Liver (tissue), 9 donors: ENCODE measurements around the gene TTC33. TPM values are rescaled to one million over a fixed set of nuclear protein-coding genes. Genes with fewer than 3 reads are reported as not detected.

Source experiments
- DNase-seq: peaks from one replicate; pipeline ENCODE4 v3.0.0-alpha.2; 2017; ENCODE audit warnings: low spot score
- H3K27ac ChIP-seq, 2 donors: one replicate each; pipeline ENCODE4 v1.7.0; 2013; ENCODE audit warnings: inconsistent platforms in 2 of 2, low read length in 2 of 2, control low read depth in 1 of 2, low read depth in 1 of 2, mild to moderate bottlenecking in 1 of 2
- H3K27me3 ChIP-seq, 4 donors: one replicate each; pipeline versions ENCODE4 v1.6.1 to v1.7.0; 2013; ENCODE audit warnings: low read length in 3 of 4, inconsistent platforms in 1 of 4, mild to moderate bottlenecking in 1 of 4, moderate library complexity in 1 of 4; ENCODE audit not compliant: control insufficient read depth in 4 of 4, insufficient read depth in 4 of 4
- H3K36me3 ChIP-seq, 4 donors: one replicate each; pipeline versions ENCODE4 v1.6.1 to v1.7.0; 2013; ENCODE audit warnings: low read length in 3 of 4, mild to moderate bottlenecking in 3 of 4, low read depth in 1 of 4, moderate library complexity in 1 of 4; ENCODE audit not compliant: control insufficient read depth in 4 of 4, insufficient read depth in 3 of 4
- H3K4me1 ChIP-seq, 4 donors: one replicate each; pipeline versions ENCODE4 v1.6.1 to v1.7.0; 2013; ENCODE audit warnings: low read length in 3 of 4, mild to moderate bottlenecking in 3 of 4, moderate library complexity in 1 of 4; ENCODE audit not compliant: control insufficient read depth in 4 of 4, insufficient read depth in 4 of 4
- H3K4me3 ChIP-seq, 3 donors: one replicate each; pipeline versions ENCODE4 v1.6.1 to v1.7.0; 2013; ENCODE audit warnings: low read length in 3 of 3, control low read depth in 1 of 3, low read depth in 1 of 3, mild to moderate bottlenecking in 1 of 3
- H3K9ac ChIP-seq, 2 donors: one replicate each; pipeline ENCODE4 v1.7.0; 2013; ENCODE audit warnings: low read length in 2 of 2, mild to moderate bottlenecking in 2 of 2, moderate library complexity in 2 of 2, control low read depth in 1 of 2, low read depth in 1 of 2
- H3K9me3 ChIP-seq, 4 donors: one replicate each; pipeline versions ENCODE4 v1.6.1 to v1.7.0; 2013; ENCODE audit warnings: low read length in 3 of 4; ENCODE audit not compliant: control insufficient read depth in 4 of 4
- EGR1 ChIP-seq, 2 donors: IDR thresholded peaks; 2 replicates each; pipeline ENCODE4 v1.6.1; 2016 to 2018; ENCODE audit warnings: antibody characterized with exemption in 2 of 2, low read depth in 2 of 2
- FOXA1 ChIP-seq: IDR thresholded peaks from 2 replicates; pipeline ENCODE4 v1.6.1; 2016; ENCODE audit warnings: antibody characterized with exemption
- FOXA2 ChIP-seq: IDR thresholded peaks from 2 replicates; pipeline ENCODE4 v1.6.1; 2016; ENCODE audit warnings: antibody characterized with exemption
- GABPA ChIP-seq, 2 donors: IDR thresholded peaks in 1 of 2; conservative IDR thresholded peaks in 1 of 2; 2 replicates each; pipeline ENCODE4 v1.6.1; 2016; ENCODE audit warnings: antibody characterized with exemption in 2 of 2, mild to moderate bottlenecking in 1 of 2, moderate library complexity in 1 of 2
- HNF4G ChIP-seq: IDR thresholded peaks from 2 replicates; pipeline ENCODE4 v1.6.1; 2016; ENCODE audit warnings: antibody characterized with exemption
- JUND ChIP-seq, 2 donors: IDR thresholded peaks; 2 replicates each; pipeline ENCODE4 v1.6.1; 2016; ENCODE audit warnings: antibody characterized with exemption in 2 of 2
- NR2F2 ChIP-seq: IDR thresholded peaks from 2 replicates; pipeline ENCODE4 v1.6.1; 2016; ENCODE audit warnings: antibody characterized with exemption
- RXRA ChIP-seq, 2 donors: IDR thresholded peaks; 2 replicates each; pipeline ENCODE4 v1.6.1; 2017 to 2018; ENCODE audit warnings: antibody characterized with exemption in 2 of 2, mild to moderate bottlenecking in 1 of 2
- TAF1 ChIP-seq: conservative IDR thresholded peaks from 2 replicates; pipeline ENCODE4 v1.6.1; 2016; ENCODE audit warnings: antibody characterized with exemption, mild to moderate bottlenecking
- WGBS: extraction: QIAGEN DNeasy Blood & Tissue Kit; methylation state at CpG from one replicate; pipeline ENCODE4 v1.1.7; 2013; 5-methylcytosine and 5-hydroxymethylcytosine counted together
- polyA plus RNA-seq, 2 donors: library from polyadenylated mRNA; stranded (reverse) in 1 of 2; unstranded in 1 of 2; fragments of 200-250 nt in 1 of 2; fragments of >200 nt in 1 of 2; fragmentation: Nextera tagmentation in 1 of 2; extraction: Ambion mirVana in 1 of 2; gene quantifications; one replicate each; pipeline versions ENCODE4 v1.2.1 to v1.2.3, GENCODE V29; 2013 to 2015
- total RNA-seq, 2 donors: library from RNA; depleted of rRNA; stranded (reverse); fragments of >200 nt; gene quantifications; one replicate each; pipeline ENCODE4 v1.2.3, GENCODE V29; 2014
- TF ChIP-seq, protein P1 (sequence below): fragments of 150-350 bp; IDR thresholded peaks from 2 replicates; pipeline ENCODE4 v1.5.1; 2017; ENCODE audit warnings: improper control_type of control experiment, low read depth, low read length; ENCODE audit not compliant: missing input control
- TF ChIP-seq, protein P2 (sequence below): IDR thresholded peaks from 2 replicates; pipeline ENCODE4 v1.6.1; 2016; ENCODE audit warnings: antibody characterized with exemption
- TF ChIP-seq, protein P3 (sequence below): IDR thresholded peaks from 2 replicates; pipeline ENCODE4 v1.6.1; 2016; ENCODE audit warnings: antibody characterized with exemption, mild to moderate bottlenecking
- donor health status: healthy.
- donor health status: healthy.
- donor health status: healthy.
- donor health status: healthy.
- donor health status: healthy.

TTC33 gene
- total and polyA plus RNA-seq, 4 donors: 4.3 to 12.0 (median 7.6) TPM

DNA sequence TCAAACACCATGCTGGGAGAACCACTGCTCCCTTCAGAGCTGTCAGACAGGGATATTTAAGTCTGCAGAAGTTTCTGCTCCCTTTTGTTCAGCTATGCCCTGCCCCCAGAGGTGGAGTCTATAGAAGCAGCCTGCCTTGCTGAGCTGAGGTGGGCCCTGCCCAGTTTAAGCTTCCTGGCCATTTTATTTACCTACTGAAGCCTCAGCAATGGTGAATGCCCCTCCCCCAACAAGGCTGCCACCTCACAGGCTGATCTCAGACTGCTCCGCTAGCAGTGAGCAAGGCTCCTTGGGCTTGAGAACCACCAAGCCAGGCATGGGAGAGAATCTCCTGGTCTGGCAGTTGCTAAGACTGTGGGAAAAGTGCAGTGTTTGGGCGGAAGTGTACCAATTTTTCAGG, 281.5 kb downstream of the TTC33 start:
- no peaks in the 10 kb centered on the region for H3K4me1 ChIP-seq
- no peaks in the 10 kb centered on the region for H3K36me3 ChIP-seq
- TF ChIP-seq, protein P1, sequence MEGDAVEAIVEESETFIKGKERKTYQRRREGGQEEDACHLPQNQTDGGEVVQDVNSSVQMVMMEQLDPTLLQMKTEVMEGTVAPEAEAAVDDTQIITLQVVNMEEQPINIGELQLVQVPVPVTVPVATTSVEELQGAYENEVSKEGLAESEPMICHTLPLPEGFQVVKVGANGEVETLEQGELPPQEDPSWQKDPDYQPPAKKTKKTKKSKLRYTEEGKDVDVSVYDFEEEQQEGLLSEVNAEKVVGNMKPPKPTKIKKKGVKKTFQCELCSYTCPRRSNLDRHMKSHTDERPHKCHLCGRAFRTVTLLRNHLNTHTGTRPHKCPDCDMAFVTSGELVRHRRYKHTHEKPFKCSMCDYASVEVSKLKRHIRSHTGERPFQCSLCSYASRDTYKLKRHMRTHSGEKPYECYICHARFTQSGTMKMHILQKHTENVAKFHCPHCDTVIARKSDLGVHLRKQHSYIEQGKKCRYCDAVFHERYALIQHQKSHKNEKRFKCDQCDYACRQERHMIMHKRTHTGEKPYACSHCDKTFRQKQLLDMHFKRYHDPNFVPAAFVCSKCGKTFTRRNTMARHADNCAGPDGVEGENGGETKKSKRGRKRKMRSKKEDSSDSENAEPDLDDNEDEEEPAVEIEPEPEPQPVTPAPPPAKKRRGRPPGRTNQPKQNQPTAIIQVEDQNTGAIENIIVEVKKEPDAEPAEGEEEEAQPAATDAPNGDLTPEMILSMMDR: no peak
- peaks cover 0 to 3% (median 0%) of the 10 kb centered on the region in 4 donors for H3K9me3 ChIP-seq
- H3K27ac ChIP-seq: no peak overlapping the region
- no peak overlapping the region for H3K9ac ChIP-seq
- 95% methylated on average over 2 of the region's 2 CpGs for WGBS
- DNase-seq: no peak
- H3K27me3 ChIP-seq: no peaks in the 10 kb centered on the region
- H3K4me3 ChIP-seq: no peak overlapping the region

DNA sequence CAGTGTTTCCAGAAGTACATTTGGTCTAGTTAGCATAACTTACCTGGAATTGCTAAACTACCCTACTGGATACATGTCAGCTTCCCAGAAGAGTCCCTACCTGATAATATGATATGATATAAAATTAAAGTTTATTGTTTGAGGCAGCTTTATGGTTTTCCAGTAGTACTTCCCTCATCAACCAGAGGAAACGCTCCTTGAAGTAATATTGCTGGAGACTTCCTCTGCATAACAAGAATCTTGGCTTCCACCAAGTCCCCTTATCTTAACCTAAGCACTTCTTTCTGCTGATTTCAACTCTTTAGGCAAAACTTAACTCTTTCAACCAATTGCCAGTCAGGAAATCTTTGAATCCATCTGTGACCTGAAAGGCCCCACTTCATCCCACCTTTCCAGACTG, 290.3 kb downstream of the TTC33 start:
- DNase-seq: no peak
- no peak overlapping the region for H3K9ac ChIP-seq
- 46% methylated on average over 1 of the region's 1 CpG for WGBS
- H3K4me1 ChIP-seq: no peaks in the 10 kb centered on the region
- H3K27ac ChIP-seq: no peak overlapping the region
- no peaks in the 10 kb centered on the region for H3K27me3 ChIP-seq
- H3K36me3 ChIP-seq: no peaks in the 10 kb centered on the region
- H3K9me3 ChIP-seq: no peaks in the 10 kb centered on the region
- no peak overlapping the region for H3K4me3 ChIP-seq
- TF ChIP-seq GABPA (IDR thresholded peaks at IDR 0.05 in 1 of 2, conservative IDR thresholded peaks at IDR 0.05 in 1 of 2) (no peak), JUND (IDR thresholded peaks at IDR 0.05) (no peak), EGR1 (IDR thresholded peaks at IDR 0.05; ENCODE audit: low read depth in 2 of 2) (no peak)
- TF ChIP-seq, protein P2, sequence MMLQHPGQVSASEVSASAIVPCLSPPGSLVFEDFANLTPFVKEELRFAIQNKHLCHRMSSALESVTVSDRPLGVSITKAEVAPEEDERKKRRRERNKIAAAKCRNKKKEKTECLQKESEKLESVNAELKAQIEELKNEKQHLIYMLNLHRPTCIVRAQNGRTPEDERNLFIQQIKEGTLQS: no peak

DNA sequence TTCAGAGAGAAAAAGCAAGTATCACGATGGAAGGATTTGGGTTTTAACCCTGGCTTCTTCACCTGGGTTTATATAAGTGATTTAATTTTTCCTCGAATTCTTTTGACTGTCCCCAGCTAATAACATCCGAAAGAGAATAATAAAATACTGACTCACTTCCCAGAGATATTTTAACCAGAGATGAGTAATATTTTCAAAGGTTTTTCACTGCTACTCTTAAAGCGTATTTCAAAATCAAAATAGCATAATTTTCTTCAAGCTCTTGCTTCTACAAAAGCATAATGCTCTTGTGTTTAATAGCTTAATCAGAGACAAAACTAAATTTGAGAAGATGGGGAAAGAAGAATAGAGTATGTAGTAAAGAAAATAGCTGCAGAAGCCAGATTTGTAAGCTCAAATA, 291.2 kb downstream of the TTC33 start:
- no peaks in the 10 kb centered on the region for H3K27me3 ChIP-seq
- H3K27ac ChIP-seq: no peak overlapping the region
- WGBS: 80% methylated on average over 4 of the region's 4 CpGs
- TF ChIP-seq FOXA2 (no peak), EGR1 (IDR thresholded peaks at IDR 0.05; ENCODE audit: low read depth in 2 of 2) (no peak), TAF1 (no peak), NR2F2 (no peak), HNF4G (no peak), RXRA (IDR thresholded peaks at IDR 0.05) (no peak), FOXA1 (no peak)
- TF ChIP-seq, protein P3, sequence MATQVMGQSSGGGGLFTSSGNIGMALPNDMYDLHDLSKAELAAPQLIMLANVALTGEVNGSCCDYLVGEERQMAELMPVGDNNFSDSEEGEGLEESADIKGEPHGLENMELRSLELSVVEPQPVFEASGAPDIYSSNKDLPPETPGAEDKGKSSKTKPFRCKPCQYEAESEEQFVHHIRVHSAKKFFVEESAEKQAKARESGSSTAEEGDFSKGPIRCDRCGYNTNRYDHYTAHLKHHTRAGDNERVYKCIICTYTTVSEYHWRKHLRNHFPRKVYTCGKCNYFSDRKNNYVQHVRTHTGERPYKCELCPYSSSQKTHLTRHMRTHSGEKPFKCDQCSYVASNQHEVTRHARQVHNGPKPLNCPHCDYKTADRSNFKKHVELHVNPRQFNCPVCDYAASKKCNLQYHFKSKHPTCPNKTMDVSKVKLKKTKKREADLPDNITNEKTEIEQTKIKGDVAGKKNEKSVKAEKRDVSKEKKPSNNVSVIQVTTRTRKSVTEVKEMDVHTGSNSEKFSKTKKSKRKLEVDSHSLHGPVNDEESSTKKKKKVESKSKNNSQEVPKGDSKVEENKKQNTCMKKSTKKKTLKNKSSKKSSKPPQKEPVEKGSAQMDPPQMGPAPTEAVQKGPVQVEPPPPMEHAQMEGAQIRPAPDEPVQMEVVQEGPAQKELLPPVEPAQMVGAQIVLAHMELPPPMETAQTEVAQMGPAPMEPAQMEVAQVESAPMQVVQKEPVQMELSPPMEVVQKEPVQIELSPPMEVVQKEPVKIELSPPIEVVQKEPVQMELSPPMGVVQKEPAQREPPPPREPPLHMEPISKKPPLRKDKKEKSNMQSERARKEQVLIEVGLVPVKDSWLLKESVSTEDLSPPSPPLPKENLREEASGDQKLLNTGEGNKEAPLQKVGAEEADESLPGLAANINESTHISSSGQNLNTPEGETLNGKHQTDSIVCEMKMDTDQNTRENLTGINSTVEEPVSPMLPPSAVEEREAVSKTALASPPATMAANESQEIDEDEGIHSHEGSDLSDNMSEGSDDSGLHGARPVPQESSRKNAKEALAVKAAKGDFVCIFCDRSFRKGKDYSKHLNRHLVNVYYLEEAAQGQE: no peak
- TF ChIP-seq, protein P1: no peak
- TF ChIP-seq, protein P2: no peak
- H3K9me3 ChIP-seq: peaks cover 0 to 2% (median under 1%) of the 10 kb centered on the region in 4 donors
- H3K4me1 ChIP-seq: no peaks in the 10 kb centered on the region
- no peak overlapping the region for H3K4me3 ChIP-seq
- no peak for DNase-seq
- no peaks in the 10 kb centered on the region for H3K36me3 ChIP-seq
- no peak overlapping the region for H3K9ac ChIP-seq
